Fibroblast of lung (primary cell): ENCODE data around the gene AQP2.

Experiments used
- CTCF ChIP-seq, 2 donors: IDR thresholded peaks in 1 of 2; conservative IDR thresholded peaks in 1 of 2; 1 replicate in 1 of 2; 2 replicates in 1 of 2; pipeline ENCODE4 v1.5.1; 2011 to 2012; ENCODE audit warnings: low read length in 2 of 2, control low read depth in 1 of 2, inconsistent platforms in 1 of 2, low read depth in 1 of 2, mild to moderate bottlenecking in 1 of 2
- EZH2 ChIP-seq: IDR thresholded peaks from 2 replicates; pipeline ENCODE4 v1.5.1; 2012; ENCODE audit warnings: low read length, control low read depth, mild to moderate bottlenecking; ENCODE audit errors: missing control alignments

DNA sequence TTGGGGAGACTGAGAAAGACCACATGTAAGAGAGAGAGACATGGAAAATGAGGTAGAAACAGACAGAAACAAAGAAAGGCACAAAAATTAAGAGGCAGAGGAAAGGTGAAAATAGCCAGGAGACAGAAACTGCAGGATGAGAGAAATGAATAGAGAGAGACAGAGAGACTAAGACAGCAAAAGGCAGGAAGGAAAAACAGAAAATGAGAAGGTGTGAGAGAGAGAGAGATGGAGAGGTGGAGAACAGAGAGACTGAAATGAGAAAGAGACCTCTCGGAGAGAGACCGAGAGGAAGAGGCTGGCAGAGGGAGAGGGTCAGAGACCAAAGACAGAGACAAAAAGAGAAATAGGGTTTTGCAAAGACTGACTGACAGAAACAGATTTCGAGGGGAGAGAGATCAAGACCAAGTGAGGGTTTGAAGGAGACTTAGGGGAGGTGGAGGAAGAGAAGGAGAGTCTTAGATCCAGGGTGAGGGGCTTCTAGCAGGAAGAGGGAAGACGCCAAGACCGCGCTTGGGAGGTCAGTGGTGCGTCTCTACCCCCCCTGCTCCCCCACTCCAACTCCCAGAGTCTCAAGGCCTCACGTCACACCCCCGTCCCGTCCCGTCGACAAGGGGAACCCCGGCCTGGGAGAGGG lies 10.1 kb downstream of the AQP2 start:
- no peak for TF ChIP-seq CTCF (conservative IDR thresholded peaks at IDR 0.05 in 1 of 2, IDR thresholded peaks at IDR 0.05 in 1 of 2; ENCODE audit: low read depth in 1 of 2, low read length in 2 of 2)
- no peak for TF ChIP-seq EZH2
